Stomach (tissue), 9 donors: ENCODE measurements around the gene DOK3. TPM values are rescaled to one million over a fixed set of nuclear protein-coding genes. Genes with fewer than 3 reads are reported as not detected.

Source experiments
- DNase-seq, 2 donors: peaks; one replicate each; pipeline versions ENCODE4 v3.0.0 to v3.0.0-alpha.2; 2013 to 2019
- H3K27ac ChIP-seq, 5 donors: fragments of 200-600 bp in 4 of 5; sonication (generic) in 4 of 5; one replicate each; pipeline ENCODE4 v1.5.1; 2013 to 2019; ENCODE audit warnings: mild to moderate bottlenecking in 1 of 5, moderate library complexity in 1 of 5
- H3K27me3 ChIP-seq, 3 donors: fragments of 200-600 bp; sonication (generic); one replicate each; pipeline ENCODE4 v1.5.1; 2017 to 2019; ENCODE audit warnings: mixed run types in 1 of 3
- H3K36me3 ChIP-seq, 4 donors: fragments of 200-600 bp; sonication (generic); 1 replicate in 3 of 4; 2 replicates in 1 of 4; pipeline ENCODE4 v1.5.1; 2016 to 2019
- H3K4me1 ChIP-seq, 4 donors: fragments of 200-600 bp; sonication (generic); one replicate each; pipeline ENCODE4 v1.5.1; 2016 to 2019
- H3K4me3 ChIP-seq, 4 donors: fragments of 200-600 bp; sonication (generic) in 3 of 4; one replicate each; pipeline ENCODE4 v1.5.1; 2016 to 2019; ENCODE audit warnings: mild to moderate bottlenecking in 1 of 4
- H3K9me3 ChIP-seq, 4 donors: fragments of 200-600 bp; sonication (generic); one replicate each; pipeline ENCODE4 v1.5.1; 2016 to 2019
- CTCF ChIP-seq, 7 experiments: fragments of 450-650 bp in 4 of 7; fragments of 200-600 bp in 3 of 7; sonication (generic) in 3 of 7; IDR thresholded peaks; one replicate each; pipeline ENCODE4 v1.5.1; 2016 to 2019; ENCODE audit warnings: antibody characterized with exemption in 7 of 7, control low read depth in 2 of 7, mild to moderate bottlenecking in 1 of 7
- EP300 ChIP-seq: sonication (generic); formaldehyde crosslinking; IDR thresholded peaks from one replicate; pipeline ENCODE4 v1.6.1; 2017; ENCODE audit warnings: antibody characterized with exemption
- POLR2A ChIP-seq, 4 donors: fragments of 450-650 bp; IDR thresholded peaks; one replicate each; pipeline ENCODE4 v1.6.1; 2016; ENCODE audit warnings: antibody characterized with exemption in 4 of 4, control low read depth in 2 of 4, mild to moderate bottlenecking in 1 of 4, moderate library complexity in 1 of 4
- POLR2AphosphoS5 ChIP-seq, 3 donors: sonication (generic); formaldehyde crosslinking; IDR thresholded peaks; one replicate each; pipeline ENCODE4 v1.6.1; 2016; ENCODE audit warnings: antibody characterized with exemption in 3 of 3
- WGBS, 5 donors: extraction: QIAGEN DNeasy Blood & Tissue Kit in 3 of 5; methylation state at CpG; one replicate each; pipeline versions ENCODE4 v1.1.5 to v1.1.7; 2013 to 2018; 5-methylcytosine and 5-hydroxymethylcytosine counted together
- intact Hi-C: fragments of 100-400 bp; cut with DNase I; formaldehyde crosslinking; loops from one replicate; pipeline ENCODE4 v1.15.1; 2023; ENCODE audit warnings: low total_unique reads
- polyA plus RNA-seq, 3 donors: library from polyadenylated mRNA; stranded (reverse); fragments of 200-250 nt; gene quantifications; one replicate each; pipeline ENCODE4 v1.2.3, GENCODE V29; 2013
- total RNA-seq, 5 donors: library from RNA; depleted of rRNA; stranded (reverse); fragments of >200 nt; gene quantifications; one replicate each; pipeline versions ENCODE4 v1.1.0 to v1.2.3, GENCODE V29; 2014 to 2016
- donor health status: healthy with polysubstance abuse.
- donor health status: Bipolar disorder and iron deficiency.
- donor health status: healthy.

The DOK3 gene
- total and polyA plus RNA-seq, 8 donors: 0.43 to 31.2 (median 4.9) TPM; not detected in 1

DNA sequence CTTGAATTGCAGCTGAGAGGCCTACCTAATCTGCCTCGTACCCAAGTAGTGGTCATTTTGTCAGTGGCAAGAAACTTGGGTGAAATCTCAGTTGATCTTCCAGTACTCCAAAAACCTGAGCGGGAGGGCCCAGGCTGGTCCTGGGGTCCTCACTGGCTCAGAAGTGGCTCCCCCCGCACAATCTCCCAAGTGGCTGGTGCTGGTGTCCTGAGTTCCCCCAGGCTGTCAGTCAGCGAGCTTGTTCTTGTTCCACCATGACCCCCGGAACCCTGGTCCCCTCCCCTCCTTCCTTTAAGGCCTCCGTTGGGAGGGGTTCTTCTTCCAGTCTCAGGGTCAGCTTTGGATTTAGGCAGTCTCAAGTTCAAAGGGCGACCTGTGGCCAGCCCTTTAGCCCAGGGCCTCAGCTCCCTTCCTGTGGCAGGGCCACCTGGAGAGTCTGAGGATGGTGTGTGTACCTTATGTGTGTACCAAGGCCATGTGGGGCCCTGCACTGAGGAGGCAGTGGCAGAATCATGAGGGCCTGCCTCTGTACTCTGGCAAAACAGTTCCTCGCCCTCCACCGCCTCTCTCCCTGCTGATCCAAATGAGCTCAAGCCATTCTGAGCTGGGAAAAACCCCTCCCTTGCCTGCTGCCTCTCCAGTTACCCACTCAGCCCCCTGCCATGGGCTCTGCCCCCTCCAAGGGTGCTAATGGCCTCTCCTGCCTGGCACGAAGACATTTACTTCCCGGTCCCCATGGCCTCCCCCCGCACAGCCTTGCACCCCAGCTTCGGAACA, 31.7 kb downstream of the DOK3 start:
- intact Hi-C loops: no loop called here
- H3K27ac ChIP-seq: peak overlapping the region in 4 of 5 donors; percentile 65 to 83 (median 80)
- no peak for DNase-seq

GRCh38 chr5:177476531-177477233, 32.9 kb downstream of the DOK3 start:
- DNase-seq: peak in 1 of 2 donors; percentile 63
- Histone ChIP-seq H3K4me1 (peaks cover 26 to 88% (median 59%) of the 10 kb centered on the region in 4 donors), H3K9me3 (no peaks in the 10 kb centered on the region), H3K36me3 (peaks cover 0 to 5% (median 2%) of the 10 kb centered on the region in 4 donors), H3K4me3 (no peak overlapping the region), H3K27ac (peak overlapping the region in 4 of 5 donors; percentile 65 to 83 (median 80)), H3K27me3 (peaks cover 0 to 22% (median 3%) of the 10 kb centered on the region in 3 donors)
- TF ChIP-seq EP300: no peak
- TF ChIP-seq POLR2AphosphoS5 (IDR thresholded peaks at IDR 0.05): peak; percentile 9 to 45 (median 30)
- TF ChIP-seq POLR2A (IDR thresholded peaks at IDR 0.05): no peak
- TF ChIP-seq CTCF (IDR thresholded peaks at IDR 0.05): no peak
- intact Hi-C loops: no loop called here
- 71 to 78% (median 75%) methylated on average over 18 of the region's 18 CpGs for WGBS, 5 donors

More for the DNA sequence above, 31.7 kb downstream of the DOK3 start:
- H3K9me3 ChIP-seq: no peaks in the 10 kb centered on the region
- H3K27me3 ChIP-seq: peaks cover 0 to 11% (median 0%) of the 10 kb centered on the region in 3 donors
- no peak overlapping the region for H3K4me3 ChIP-seq
- H3K4me1 ChIP-seq: peaks cover 15 to 82% (median 51%) of the 10 kb centered on the region in 4 donors
- no peak for TF ChIP-seq POLR2AphosphoS5 (IDR thresholded peaks at IDR 0.05)
- no peak for TF ChIP-seq CTCF (IDR thresholded peaks at IDR 0.05)
- no peak for TF ChIP-seq POLR2A (IDR thresholded peaks at IDR 0.05)
- no peak for TF ChIP-seq EP300
- WGBS, 5 donors: 84 to 95% (median 91%) methylated on average over 12 to 13 of the region's 13 CpGs
- H3K36me3 ChIP-seq: peaks cover 0 to 9% (median 4%) of the 10 kb centered on the region in 4 donors

- Histone ChIP-seq H3K4me1 (peaks cover 35 to 88% (median 64%) of the 10 kb centered on the region in 4 donors), H3K27ac (peak overlapping the region in 3 of 5 donors; percentile 78 to 83 (median 83)), H3K27me3 (peaks cover 0 to 22% (median 3%) of the 10 kb centered on the region in 3 donors), H3K9me3 (no peaks in the 10 kb centered on the region), H3K36me3 (no peaks in the 10 kb centered on the region), H3K4me3 (no peak overlapping the region)
- DNase-seq: no peak
- intact Hi-C loops: no loop called here
- whole genome bisulfite sequencing, 5 donors: 58 to 75% (median 69%) methylated on average over 11 of the region's 11 CpGs
- TF ChIP-seq EP300 (no peak), POLR2A (IDR thresholded peaks at IDR 0.05) (no peak), CTCF (IDR thresholded peaks at IDR 0.05) (no peak), POLR2AphosphoS5 (IDR thresholded peaks at IDR 0.05) (no peak)
These were observed 33.8 kb downstream of the DOK3 start for GRCh38 chr5:177475563-177476427.
